Measurements from ENCODE around the gene ETFBKMT.

ETFBKMT gene

DNA sequence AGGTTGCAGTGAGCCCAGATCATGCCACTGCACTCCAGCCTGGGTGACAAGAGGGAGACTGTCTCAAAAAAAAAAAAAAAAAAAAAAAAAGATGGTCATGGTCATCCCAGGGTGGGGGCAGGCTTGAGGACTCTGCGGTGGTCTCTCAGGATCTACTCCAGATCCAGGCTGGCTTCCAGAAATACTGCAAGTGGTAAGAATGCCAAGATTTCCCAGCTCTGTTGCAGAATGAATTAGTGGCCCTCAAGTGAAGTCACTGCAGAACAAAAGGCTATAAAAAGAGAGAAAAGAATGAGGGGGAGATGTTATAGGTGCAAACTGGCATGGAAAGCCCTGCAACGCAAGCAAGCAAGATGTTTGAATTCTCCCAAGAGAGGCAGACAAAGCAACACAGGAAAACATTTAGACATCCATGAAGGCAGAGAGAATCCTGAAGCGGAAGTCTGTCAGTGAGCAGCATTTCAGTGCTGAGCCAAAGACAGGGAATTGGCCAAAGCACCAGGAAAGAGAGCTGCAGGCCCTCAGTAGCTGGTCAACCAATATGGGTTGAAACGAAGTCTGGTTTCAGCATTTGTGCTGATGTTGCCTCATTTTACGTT, 31.9 kb upstream of the ETFBKMT start:
- TF ChIP-seq, protein P1, sequence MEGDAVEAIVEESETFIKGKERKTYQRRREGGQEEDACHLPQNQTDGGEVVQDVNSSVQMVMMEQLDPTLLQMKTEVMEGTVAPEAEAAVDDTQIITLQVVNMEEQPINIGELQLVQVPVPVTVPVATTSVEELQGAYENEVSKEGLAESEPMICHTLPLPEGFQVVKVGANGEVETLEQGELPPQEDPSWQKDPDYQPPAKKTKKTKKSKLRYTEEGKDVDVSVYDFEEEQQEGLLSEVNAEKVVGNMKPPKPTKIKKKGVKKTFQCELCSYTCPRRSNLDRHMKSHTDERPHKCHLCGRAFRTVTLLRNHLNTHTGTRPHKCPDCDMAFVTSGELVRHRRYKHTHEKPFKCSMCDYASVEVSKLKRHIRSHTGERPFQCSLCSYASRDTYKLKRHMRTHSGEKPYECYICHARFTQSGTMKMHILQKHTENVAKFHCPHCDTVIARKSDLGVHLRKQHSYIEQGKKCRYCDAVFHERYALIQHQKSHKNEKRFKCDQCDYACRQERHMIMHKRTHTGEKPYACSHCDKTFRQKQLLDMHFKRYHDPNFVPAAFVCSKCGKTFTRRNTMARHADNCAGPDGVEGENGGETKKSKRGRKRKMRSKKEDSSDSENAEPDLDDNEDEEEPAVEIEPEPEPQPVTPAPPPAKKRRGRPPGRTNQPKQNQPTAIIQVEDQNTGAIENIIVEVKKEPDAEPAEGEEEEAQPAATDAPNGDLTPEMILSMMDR (IDR thresholded peaks at IDR 0.05; ENCODE audit: insufficient read depth, low read depth, low read length, missing control alignments): no peak

DNA sequence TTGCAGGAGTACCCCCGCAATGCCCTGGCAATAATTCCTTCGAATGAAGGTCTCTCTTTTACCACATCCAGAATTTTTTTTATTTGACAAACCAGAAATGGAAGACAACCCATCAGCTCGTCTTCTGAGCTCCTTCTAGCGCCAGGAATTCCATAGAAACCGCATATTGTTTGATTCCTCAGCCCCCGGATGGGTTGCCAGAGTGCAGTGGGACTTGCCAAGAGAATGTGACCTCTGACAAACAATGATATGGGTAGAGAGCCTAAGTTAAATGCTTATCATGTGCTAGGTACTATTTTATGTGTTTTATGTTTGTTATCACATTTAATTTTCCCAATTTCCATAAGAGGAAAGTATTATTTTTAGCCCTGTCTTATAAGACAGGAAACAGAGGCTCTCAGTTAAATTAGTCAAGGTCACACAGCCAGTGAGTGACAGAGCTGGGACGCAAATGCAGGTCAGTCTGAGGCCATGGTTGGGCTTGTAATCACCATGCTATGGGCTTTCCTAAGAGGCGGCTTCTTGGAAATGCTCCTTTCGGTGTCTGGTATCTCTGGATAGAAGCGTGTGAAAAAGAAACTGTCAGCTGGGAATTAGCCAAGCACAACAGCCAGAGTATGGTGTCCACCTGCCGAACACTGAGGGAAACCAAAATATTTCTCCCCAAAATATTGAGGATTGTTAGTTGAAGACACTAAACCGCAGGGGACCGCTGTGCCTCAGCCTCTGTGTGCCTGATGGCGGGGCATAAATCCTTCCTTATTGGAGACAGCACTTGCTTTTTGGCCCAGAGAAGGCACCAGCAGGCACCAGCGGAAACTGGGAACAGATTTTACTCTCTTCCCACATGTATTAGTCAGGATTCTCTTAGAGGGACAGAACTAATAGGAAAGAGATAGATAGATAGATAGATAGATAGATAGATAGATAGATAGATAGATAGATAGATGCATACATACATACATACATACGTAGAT, 29.4 kb upstream of the ETFBKMT start:
- no peak for DNase-seq (ENCODE audit: low read depth)
- H3K4me3 ChIP-seq (ENCODE audit: low read depth, low read length): no peak overlapping the region

More for the DNA sequence above, 31.9 kb upstream of the ETFBKMT start:
- no peak for DNase-seq (ENCODE audit: low read depth)
- no peak overlapping the region for H3K4me3 ChIP-seq (ENCODE audit: low read depth, low read length)

DNA sequence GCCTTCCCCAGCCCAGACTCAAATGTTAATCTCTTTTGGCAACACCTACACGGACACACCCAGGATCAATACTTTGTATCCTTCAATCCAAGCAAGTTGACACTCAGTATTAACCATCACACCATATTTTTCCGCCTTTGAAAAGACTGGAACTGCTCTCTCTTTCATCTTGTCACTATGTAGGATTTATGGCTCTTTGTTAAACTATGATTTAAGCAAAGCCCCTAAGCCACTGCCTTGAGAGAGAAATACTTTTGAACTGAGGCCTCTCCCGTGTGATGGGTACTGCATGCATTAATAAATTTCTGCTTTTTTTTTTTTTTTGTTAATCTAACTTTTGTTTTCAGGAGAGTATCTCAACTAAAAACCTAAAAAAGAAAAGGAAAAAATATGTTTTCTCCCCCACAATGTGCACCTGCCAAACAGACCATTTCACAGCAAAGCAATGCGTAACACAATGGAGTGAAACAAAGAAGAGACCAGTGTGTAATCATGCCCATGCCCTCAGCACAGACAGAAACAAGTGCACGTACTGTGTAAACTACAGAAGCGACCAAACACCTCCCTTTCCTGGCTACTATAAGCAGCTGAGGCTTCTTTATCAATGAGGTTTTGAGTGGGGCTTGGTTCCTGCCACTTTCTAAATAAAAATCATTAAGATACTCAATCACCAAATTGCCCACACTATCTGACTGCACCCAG, 28.3 kb upstream of the ETFBKMT start:
- DNase-seq (ENCODE audit: low read depth): no peak
- TF ChIP-seq, protein P1 (IDR thresholded peaks at IDR 0.05; ENCODE audit: insufficient read depth, low read depth, low read length, missing control alignments): no peak
- no peak overlapping the region for H3K4me3 ChIP-seq (ENCODE audit: low read depth, low read length)

More for the DNA sequence above, 29.4 kb upstream of the ETFBKMT start:
- TF ChIP-seq, protein P1 (IDR thresholded peaks at IDR 0.05; ENCODE audit: insufficient read depth, low read depth, low read length, missing control alignments): no peak

DNA sequence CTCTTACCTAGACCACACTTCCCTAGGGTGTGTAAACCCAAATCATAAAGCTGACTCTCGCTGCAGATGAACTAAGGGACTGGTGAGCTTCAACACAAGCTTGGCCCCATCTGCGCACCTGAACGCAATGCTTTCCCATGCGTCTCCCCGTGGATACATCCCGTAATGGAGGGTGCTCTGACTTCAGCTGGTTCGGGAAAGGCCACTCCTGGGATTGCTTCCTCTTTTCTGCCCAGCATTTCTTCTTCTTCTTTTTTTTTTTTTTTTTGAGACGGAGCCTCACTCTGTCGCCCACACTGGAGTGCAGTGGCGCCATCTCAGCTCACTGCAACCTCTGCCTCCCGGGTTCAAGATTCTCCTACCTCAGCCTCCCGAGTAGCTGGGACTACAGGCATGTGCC, 27.7 kb upstream of the ETFBKMT start:
- DNase-seq (ENCODE audit: low read depth): no peak
- no peak overlapping the region for H3K4me3 ChIP-seq (ENCODE audit: low read depth, low read length)
- TF ChIP-seq, protein P1 (IDR thresholded peaks at IDR 0.05; ENCODE audit: insufficient read depth, low read depth, low read length, missing control alignments): no peak

DNA sequence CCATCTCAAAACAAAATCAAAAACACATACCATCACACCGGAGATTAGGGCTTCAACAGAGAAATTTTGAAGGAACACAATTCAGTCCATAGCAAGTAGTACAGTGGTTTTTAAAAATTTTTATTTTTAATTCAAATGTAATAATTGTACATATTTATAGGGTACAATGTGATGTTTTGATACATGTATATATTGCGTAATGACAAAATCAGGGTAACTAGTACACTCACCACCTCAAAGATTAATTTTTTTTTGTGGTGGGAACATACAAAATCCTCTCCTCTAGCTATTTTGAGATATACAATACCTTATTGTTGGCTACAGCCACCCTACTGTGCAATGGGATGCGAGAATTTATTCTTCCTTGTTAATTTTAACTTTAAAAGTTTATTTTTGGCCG, 26.0 kb upstream of the ETFBKMT start:
- TF ChIP-seq, protein P1 (IDR thresholded peaks at IDR 0.05; ENCODE audit: insufficient read depth, low read depth, low read length, missing control alignments): no peak
- no peak overlapping the region for H3K4me3 ChIP-seq (ENCODE audit: low read depth, low read length)
- no peak for DNase-seq (ENCODE audit: low read depth)

DNA sequence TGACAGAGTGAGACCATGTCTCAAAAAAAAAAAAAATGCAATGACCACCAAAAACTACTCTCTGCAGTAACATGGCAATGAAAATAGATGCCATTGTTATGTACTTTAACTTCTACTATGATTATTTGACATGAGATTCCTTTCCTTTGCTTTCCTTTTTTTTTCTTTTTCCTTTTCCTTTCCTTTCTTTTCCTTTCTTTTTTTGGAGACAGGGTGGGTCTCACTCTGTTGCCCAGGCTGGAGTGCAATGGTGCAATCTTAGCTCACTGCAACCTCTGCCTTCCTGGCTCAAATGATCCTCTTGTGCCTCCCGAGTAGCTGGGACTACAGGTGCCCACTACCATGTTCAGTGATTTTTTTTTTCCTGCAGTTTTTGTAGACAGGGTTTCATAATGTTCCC, 24.9 kb upstream of the ETFBKMT start:
- no peak for DNase-seq (ENCODE audit: low read depth)
- TF ChIP-seq, protein P1 (IDR thresholded peaks at IDR 0.05; ENCODE audit: insufficient read depth, low read depth, low read length, missing control alignments): no peak
- no peak overlapping the region for H3K4me3 ChIP-seq (ENCODE audit: low read depth, low read length)

Data from GM12865 (cell line).